Esophagus muscularis mucosa (tissue), 3 donors: ENCODE results near the gene ERI2.

Experiments used
- CTCF ChIP-seq, 3 experiments: fragments of 200-600 bp in 2 of 3; fragments of 450-650 bp in 1 of 3; sonication (generic) in 2 of 3; IDR thresholded peaks; one replicate each; pipeline ENCODE4 v1.5.1; 2017 to 2019; ENCODE audit warnings: antibody characterized with exemption in 3 of 3, mild to moderate bottlenecking in 2 of 3, moderate library complexity in 1 of 3
- POLR2A ChIP-seq: fragments of 450-650 bp; IDR thresholded peaks from one replicate; pipeline ENCODE4 v1.6.1; 2017; ENCODE audit warnings: antibody characterized with exemption, moderate library complexity, mild to moderate bottlenecking, low read depth

- TF ChIP-seq CTCF (IDR thresholded peaks at IDR 0.05) (peak in 1 of 3 experiments; percentile 42), POLR2A (no peak)
Observed at GRCh38 chr16:20774703-20775362, 31.4 kb downstream of the ERI2 start.
